Kidney (tissue), 14 donors: ENCODE data around the gene EWSR1. TPM values are rescaled to one million over a fixed set of nuclear protein-coding genes. Genes with fewer than 3 reads are reported as not detected.

ENCODE experiments used
- DNase-seq, 5 donors: peaks; one replicate each; pipeline ENCODE4 v3.0.0-alpha.2; 2013 to 2020
- FAIRE-seq: peaks from 2 replicates; lab custom pipeline; 2012; peaks lifted over from hg19 to GRCh38; lab: Jason Lieb, UNC
- H3K27ac ChIP-seq, 2 donors: one replicate each; pipeline ENCODE4 v1.7.0; 2013; ENCODE audit warnings: low read depth in 2 of 2, low read length in 2 of 2, inconsistent platforms in 1 of 2
- H3K27me3 ChIP-seq: one replicate; pipeline ENCODE4 v1.7.1; 2013; ENCODE audit warnings: low read length, inconsistent platforms; ENCODE audit not compliant: control insufficient read depth, insufficient read depth
- H3K36me3 ChIP-seq, 3 donors: one replicate each; pipeline versions ENCODE4 v1.7.0 to v1.7.1; 2013; ENCODE audit warnings: low read length in 3 of 3, control low read depth in 1 of 3, inconsistent platforms in 1 of 3; ENCODE audit not compliant: insufficient read depth in 3 of 3, control insufficient read depth in 2 of 3
- H3K4me1 ChIP-seq, 3 donors: one replicate each; pipeline versions ENCODE4 v1.7.0 to v1.7.1; 2013; ENCODE audit warnings: low read length in 3 of 3, inconsistent platforms in 1 of 3, low read depth in 1 of 3; ENCODE audit not compliant: control insufficient read depth in 2 of 3, insufficient read depth in 2 of 3
- H3K4me3 ChIP-seq, 3 donors: one replicate each; pipeline versions ENCODE4 v1.7.0 to v1.8.1; 2013; ENCODE audit warnings: low read length in 3 of 3, control low read depth in 1 of 3, inconsistent platforms in 1 of 3
- H3K9ac ChIP-seq, 3 donors: one replicate each; pipeline versions ENCODE4 v1.7.0 to v1.7.1; 2013; ENCODE audit warnings: low read length in 3 of 3, control low read depth in 1 of 3, inconsistent platforms in 1 of 3
- H3K9me3 ChIP-seq, 3 donors: one replicate each; pipeline versions ENCODE4 v1.7.0 to v1.7.1; 2013; ENCODE audit warnings: low read length in 3 of 3, control low read depth in 1 of 3, inconsistent platforms in 1 of 3; ENCODE audit not compliant: control insufficient read depth in 2 of 3, insufficient read depth in 1 of 3
- CTCF ChIP-seq: IDR thresholded peaks from 3 replicates; pipeline ENCODE4 v1.5.1; 2012; ENCODE audit warnings: mild to moderate bottlenecking, moderate library complexity, borderline replicate concordance; ENCODE audit not compliant: insufficient read depth; ENCODE audit errors: extremely low read depth
- intact Hi-C: fragments of 100-400 bp; cut with DNase I; formaldehyde crosslinking; loops from one replicate; pipeline ENCODE4 v1.11.1; 2022
- polyA plus RNA-seq: library from polyadenylated mRNA; stranded (reverse); fragments of 350-450 nt; fragmentation: Illumina TruSeq; extraction: RNeasy Lipid Tissue Mini Kit (QIAGEN cat#74804); gene quantifications from one replicate; pipeline ENCODE4 v1.2.3, GENCODE V29; 2014; ENCODE audit warnings: low read depth, low replicate concordance; ENCODE audit not compliant: insufficient read depth
- total RNA-seq: library from RNA; stranded (reverse); fragmentation: NEBNext Ultra II Directional; extraction: Animal tissue kit (Norgen Biotek cat#: 25700); gene quantifications from one replicate; pipeline ENCODE4 v1.2.1, GENCODE V29; 2021
- donor health status: control.
- donor health status: control.
- donor health status: control.
- donor health status: control.
- donor health status: control.
- donor health status: DM: yes; HTN: yes; CAD: no.
- donor health status: Normal renal cell carcinoma (clear cell type).

Gene EWSR1
- total and polyA plus RNA-seq, 2 donors from 2014 or later = 124 to 214 TPM

- no peak for TF ChIP-seq CTCF
- Histone ChIP-seq H3K27ac (no peak overlapping the region), H3K4me1 (no peaks in the 10 kb centered on the region), H3K36me3 (peaks cover 23 to 72% (median 46%) of the 10 kb centered on the region in 3 donors), H3K9me3 (no peaks in the 10 kb centered on the region), H3K27me3 (no peaks in the 10 kb centered on the region), H3K4me3 (no peak overlapping the region), H3K9ac (no peak overlapping the region)
- FAIRE-seq = no peak
- intact Hi-C loops = no loop called here
- no peak for DNase-seq
Measured at GRCh38 chr22:29288837-29289236, 20.8 kb downstream of the EWSR1 start.

DNA sequence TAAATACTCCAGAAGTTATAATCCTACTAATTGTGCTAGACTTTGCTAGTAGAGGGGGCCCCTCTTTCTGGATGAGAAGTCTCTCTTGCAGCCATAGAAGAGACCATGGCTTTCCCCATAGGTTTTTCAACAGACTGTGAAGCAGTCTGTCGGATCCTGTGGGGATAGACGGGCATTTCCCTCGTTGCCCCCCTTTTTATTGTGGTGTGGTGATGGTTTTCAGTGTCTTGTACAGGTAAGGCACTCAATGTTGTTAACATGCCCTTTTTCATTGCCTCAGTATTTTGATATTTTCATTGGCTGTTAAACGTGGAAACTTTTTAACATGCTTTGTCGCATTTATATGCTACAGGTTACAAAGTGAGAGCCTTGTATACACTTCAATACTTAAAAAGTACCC, 22.0 kb downstream of the EWSR1 start:
- Histone ChIP-seq H3K4me1 (no peaks in the 10 kb centered on the region), H3K27me3 (no peaks in the 10 kb centered on the region), H3K9ac (no peak overlapping the region), H3K9me3 (no peaks in the 10 kb centered on the region), H3K27ac (no peak overlapping the region), H3K4me3 (no peak overlapping the region), H3K36me3 (peaks cover 21 to 68% (median 40%) of the 10 kb centered on the region in 3 donors)
- no peak for TF ChIP-seq CTCF
- FAIRE-seq (no peak), DNase-seq (no peak)
- intact Hi-C loops = no loop called here

DNA sequence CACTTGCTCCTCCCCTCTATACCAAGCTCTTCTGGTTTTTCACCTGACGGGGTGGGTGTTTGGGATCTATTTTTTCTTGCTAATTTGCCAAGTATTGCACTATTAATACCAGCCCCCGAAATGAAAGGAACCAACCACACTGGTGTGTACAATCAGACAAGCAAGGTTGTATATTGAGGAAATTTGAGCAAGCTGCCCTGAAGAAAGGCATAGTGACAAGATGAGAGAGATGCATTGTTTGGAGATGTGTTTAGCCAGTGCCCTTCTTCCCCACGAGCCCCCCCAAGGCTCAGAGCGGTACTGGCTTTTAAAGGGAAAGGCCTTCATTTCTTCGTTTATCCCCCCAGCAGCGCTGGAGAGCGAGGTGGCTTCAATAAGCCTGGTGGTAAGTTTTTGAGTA, 23.1 kb downstream of the EWSR1 start:
- Histone ChIP-seq H3K9me3 (no peaks in the 10 kb centered on the region), H3K4me3 (no peak overlapping the region), H3K27ac (no peak overlapping the region), H3K9ac (no peak overlapping the region), H3K4me1 (no peaks in the 10 kb centered on the region), H3K36me3 (peaks cover 21 to 80% (median 45%) of the 10 kb centered on the region in 3 donors), H3K27me3 (no peaks in the 10 kb centered on the region)
- TF ChIP-seq CTCF = no peak
- FAIRE-seq = no peak
- intact Hi-C loops = no loop called here
- no peak for DNase-seq

GRCh38 chr22:29292379-29292778, 24.3 kb downstream of the EWSR1 start:
- intact Hi-C loops = no loop called here
- Histone ChIP-seq H3K9me3 (no peaks in the 10 kb centered on the region), H3K27ac (no peak overlapping the region), H3K36me3 (peaks cover 29 to 83% (median 51%) of the 10 kb centered on the region in 3 donors), H3K9ac (no peak overlapping the region), H3K4me3 (no peak overlapping the region), H3K27me3 (no peaks in the 10 kb centered on the region), H3K4me1 (no peaks in the 10 kb centered on the region)
- FAIRE-seq (no peak), DNase-seq (no peak)
- TF ChIP-seq CTCF = no peak
